ENCODE measurements around the gene PDE8B.

The PDE8B gene

DNA sequence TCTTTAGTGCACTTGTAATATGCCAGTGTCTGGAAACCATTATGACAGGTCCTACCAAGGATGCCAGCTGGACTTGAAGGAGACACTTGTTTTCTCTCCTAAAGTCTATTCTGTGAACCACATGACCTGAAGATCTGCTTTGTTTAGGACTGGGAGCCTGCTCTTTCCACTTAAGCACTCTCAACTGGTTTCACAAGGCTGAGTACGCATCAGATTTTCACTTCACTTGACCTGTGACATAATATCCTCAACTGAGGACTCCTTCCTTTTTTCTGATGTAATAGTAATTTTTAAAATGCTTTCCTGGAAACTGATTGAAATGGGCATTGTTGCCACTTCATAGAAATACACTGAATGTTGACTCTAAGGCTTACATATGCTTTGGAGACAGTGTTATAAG lies 52.2 kb downstream of the PDE8B start:
- no peak overlapping the region for H3K4me3 ChIP-seq (ENCODE audit: low read depth, low read length)
- no peak for DNase-seq (ENCODE audit: low read depth)
- TF ChIP-seq, protein P1, sequence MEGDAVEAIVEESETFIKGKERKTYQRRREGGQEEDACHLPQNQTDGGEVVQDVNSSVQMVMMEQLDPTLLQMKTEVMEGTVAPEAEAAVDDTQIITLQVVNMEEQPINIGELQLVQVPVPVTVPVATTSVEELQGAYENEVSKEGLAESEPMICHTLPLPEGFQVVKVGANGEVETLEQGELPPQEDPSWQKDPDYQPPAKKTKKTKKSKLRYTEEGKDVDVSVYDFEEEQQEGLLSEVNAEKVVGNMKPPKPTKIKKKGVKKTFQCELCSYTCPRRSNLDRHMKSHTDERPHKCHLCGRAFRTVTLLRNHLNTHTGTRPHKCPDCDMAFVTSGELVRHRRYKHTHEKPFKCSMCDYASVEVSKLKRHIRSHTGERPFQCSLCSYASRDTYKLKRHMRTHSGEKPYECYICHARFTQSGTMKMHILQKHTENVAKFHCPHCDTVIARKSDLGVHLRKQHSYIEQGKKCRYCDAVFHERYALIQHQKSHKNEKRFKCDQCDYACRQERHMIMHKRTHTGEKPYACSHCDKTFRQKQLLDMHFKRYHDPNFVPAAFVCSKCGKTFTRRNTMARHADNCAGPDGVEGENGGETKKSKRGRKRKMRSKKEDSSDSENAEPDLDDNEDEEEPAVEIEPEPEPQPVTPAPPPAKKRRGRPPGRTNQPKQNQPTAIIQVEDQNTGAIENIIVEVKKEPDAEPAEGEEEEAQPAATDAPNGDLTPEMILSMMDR (IDR thresholded peaks at IDR 0.05; ENCODE audit: control insufficient read depth, extremely low read depth, insufficient read depth) = no peak

DNA sequence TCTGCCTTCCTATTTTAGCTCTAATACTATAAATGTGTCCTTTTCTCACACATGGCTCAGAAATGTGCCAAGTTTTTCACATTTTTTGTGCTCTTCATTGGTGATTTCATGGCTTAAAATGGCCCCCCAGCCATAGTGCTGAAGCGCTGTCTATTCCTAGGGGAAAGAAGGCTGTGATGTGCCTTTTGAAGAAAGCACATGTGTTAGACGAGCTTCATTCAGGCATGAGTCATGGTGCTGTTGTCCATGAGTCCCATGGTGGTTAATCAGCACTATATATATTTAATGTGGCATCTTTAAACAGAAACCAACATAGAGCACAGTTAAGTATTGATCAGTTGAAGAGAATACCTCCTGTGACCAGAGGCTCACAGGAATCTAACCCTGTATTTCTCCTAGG lies 55.8 kb downstream of the PDE8B start:
- TF ChIP-seq, protein P1 (IDR thresholded peaks at IDR 0.05; ENCODE audit: control insufficient read depth, extremely low read depth, insufficient read depth) = no peak
- no peak overlapping the region for H3K4me3 ChIP-seq (ENCODE audit: low read depth, low read length)
- no peak for DNase-seq (ENCODE audit: low read depth)

DNA sequence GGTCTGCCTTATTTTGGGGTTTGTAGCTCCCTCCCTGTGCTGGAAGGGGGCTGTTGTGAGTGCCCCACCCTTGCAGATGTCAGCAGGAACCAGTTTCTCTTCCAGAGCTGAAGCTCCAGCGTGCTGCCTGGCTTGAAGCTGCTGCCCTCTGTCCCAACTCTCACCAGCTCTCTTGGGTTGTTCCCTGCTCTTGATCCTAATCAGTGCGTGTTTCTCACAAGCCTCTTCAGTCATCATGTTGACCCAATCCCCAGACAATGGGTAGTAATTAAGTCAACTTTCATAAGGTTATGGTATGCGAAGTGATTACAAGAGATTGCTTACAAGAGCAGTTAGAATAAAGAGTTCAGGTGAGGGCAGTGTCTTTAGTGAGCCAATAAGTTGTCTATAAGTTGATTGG lies 57.0 kb downstream of the PDE8B start:
- TF ChIP-seq, protein P1 (IDR thresholded peaks at IDR 0.05; ENCODE audit: control insufficient read depth, extremely low read depth, insufficient read depth) = no peak
- DNase-seq (ENCODE audit: low read depth) = no peak
- no peak overlapping the region for H3K4me3 ChIP-seq (ENCODE audit: low read depth, low read length)

DNA sequence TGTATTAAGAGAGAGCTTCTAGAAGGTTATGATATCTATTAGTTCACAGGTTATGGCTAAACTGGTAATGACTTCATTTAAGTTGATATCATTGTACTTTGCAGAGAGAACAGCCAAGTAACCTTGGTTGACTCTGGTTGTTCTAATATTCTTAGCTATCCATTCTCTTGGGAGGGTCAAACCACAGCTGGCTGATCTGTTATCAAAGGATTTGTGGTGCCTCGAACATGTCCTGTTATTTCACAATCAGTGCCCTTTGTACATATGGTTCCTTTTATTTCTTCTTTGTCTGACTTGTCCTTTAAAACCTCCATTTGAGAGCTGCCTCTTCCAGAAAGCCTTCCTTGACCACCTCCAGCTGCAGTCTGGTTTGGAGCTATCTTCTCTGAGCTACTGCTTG lies 61.7 kb downstream of the PDE8B start:
- no peak overlapping the region for H3K4me3 ChIP-seq (ENCODE audit: low read depth, low read length)
- TF ChIP-seq, protein P1 (IDR thresholded peaks at IDR 0.05; ENCODE audit: control insufficient read depth, extremely low read depth, insufficient read depth) = no peak
- DNase-seq (ENCODE audit: low read depth) = no peak

DNA sequence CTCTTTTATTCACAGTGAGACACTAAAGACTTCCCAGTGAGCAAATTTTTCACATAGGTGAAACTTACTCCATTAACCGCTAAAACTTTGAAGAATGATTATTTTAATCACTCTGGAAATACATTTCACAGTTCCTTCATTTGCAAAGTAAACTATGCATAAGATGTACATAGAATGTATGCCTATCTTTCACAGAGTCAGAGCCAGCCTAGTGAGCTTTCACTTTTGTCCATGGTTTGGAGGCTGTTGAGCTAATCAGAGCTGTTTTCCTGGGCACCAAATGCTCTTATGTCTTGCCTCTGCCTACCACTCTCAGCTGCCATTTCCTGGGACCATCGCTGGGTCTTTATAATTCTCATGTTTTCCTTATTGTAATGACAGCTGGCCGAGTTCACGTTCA lies 67.3 kb downstream of the PDE8B start:
- no peak overlapping the region for H3K4me3 ChIP-seq (ENCODE audit: low read depth, low read length)
- TF ChIP-seq, protein P1 (IDR thresholded peaks at IDR 0.05; ENCODE audit: control insufficient read depth, extremely low read depth, insufficient read depth) = no peak
- no peak for DNase-seq (ENCODE audit: low read depth)

DNA sequence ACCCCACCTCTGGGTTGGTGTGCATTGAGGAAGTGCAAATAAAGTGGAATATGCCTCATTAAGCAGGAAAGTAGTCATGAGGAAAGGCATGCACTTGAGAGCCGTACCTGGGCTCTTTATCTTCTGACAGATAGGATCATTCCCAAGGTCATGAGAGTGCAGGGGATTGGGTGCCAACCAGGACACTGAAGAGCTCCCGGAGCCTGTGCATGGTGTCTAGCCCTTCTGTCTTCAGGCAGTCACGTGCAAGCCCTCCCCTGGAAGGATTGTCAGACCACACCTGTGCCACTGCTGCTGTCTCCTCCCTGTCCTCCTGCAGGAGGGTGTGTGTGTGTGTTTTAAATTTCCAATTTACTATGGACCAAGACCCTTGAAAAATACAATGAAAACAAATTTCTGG lies 69.6 kb downstream of the PDE8B start:
- TF ChIP-seq, protein P1 (IDR thresholded peaks at IDR 0.05; ENCODE audit: control insufficient read depth, extremely low read depth, insufficient read depth) = no peak
- DNase-seq (ENCODE audit: low read depth) = no peak

DNA sequence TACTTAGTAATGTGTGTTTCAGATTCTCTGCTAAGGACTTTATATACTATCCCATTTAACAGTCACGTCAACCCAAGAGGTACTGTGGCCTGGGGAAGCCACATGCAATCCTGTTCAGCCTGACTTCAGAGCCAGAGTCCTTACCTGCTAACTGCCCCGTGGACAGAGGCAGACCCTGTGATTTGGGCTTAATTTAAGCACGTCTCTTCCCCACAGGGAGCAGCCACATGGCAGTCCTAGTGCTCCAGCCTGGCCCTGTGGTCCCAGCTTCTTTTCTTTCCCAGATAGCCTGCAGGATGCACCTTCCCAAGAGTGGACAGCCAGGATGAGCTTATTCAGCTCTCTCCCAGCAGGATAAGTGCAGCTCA lies 71.5 kb downstream of the PDE8B start:
- no peak overlapping the region for H3K4me3 ChIP-seq (ENCODE audit: low read depth, low read length)
- TF ChIP-seq, protein P1 (IDR thresholded peaks at IDR 0.05; ENCODE audit: control insufficient read depth, extremely low read depth, insufficient read depth) = no peak
- DNase-seq (ENCODE audit: low read depth) = no peak

More for the DNA sequence above, 69.6 kb downstream of the PDE8B start:
- H3K4me3 ChIP-seq (ENCODE audit: low read depth, low read length) = no peak overlapping the region

Data from LNCaP clone FGC (cell line).